Measurements from ENCODE around the gene UTS2R. TPM values are rescaled to one million over a fixed set of nuclear protein-coding genes. Genes with fewer than 3 reads are reported as not detected.
A peak's percentile ranks its signal among the peaks of the same experiment; 100 is the strongest.
"Not testable (repeated sequence)": the region's sequence is repeated elsewhere in the genome, so short reads cannot be mapped to it uniquely, and the experiment has no call there.

UTS2R gene
- total RNA-seq, 2 experiments from 2014 or later = not detected

- Mint-ChIP-seq H3K4me1 (ENCODE audit: low read depth) (peaks cover 27% of the 10 kb centered on the region), H3K27ac (no peak overlapping the region), H3K4me3 (no peak overlapping the region), H3K36me3 (ENCODE audit: low read depth) (peaks cover 23% of the 10 kb centered on the region), H3K9me3 (ENCODE audit: insufficient read depth) (no peaks in the 10 kb centered on the region), H3K27me3 (ENCODE audit: low read depth) (no peaks in the 10 kb centered on the region)
- ChIA-PET POLR2A (no interaction called here), CTCF (no interaction called here)
- no peak for DNase-seq
- ATAC-seq = no peak
Observed at GRCh38 chr17:82402865-82403264, 31.3 kb downstream of the UTS2R start.

- no peak overlapping the region for H3K27ac Mint-ChIP-seq
- DNase-seq = no peak
- ChIA-PET POLR2A (no interaction called here), CTCF (no interaction called here)
- no peaks in the 10 kb centered on the region for H3K9me3 Mint-ChIP-seq (ENCODE audit: insufficient read depth)
- no peak for ATAC-seq
- H3K27me3 Mint-ChIP-seq (ENCODE audit: low read depth) = no peaks in the 10 kb centered on the region
- peaks cover 23% of the 10 kb centered on the region for H3K36me3 Mint-ChIP-seq (ENCODE audit: low read depth)
- peaks cover 30% of the 10 kb centered on the region for H3K4me1 Mint-ChIP-seq (ENCODE audit: low read depth)
- no peak overlapping the region for H3K4me3 Mint-ChIP-seq
Observed at GRCh38 chr17:82403662-82404660, 32.4 kb downstream of the UTS2R start.

- no peak for ATAC-seq
- POLR2A ChIA-PET = no interaction called here
- H3K27me3 Mint-ChIP-seq (ENCODE audit: low read depth) = no peaks in the 10 kb centered on the region
Observed at GRCh38 chr17:82405051-82405450, 33.5 kb downstream of the UTS2R start.

GRCh38 chr17:82406131-82406671 lies 34.6 kb downstream of the UTS2R start:
- no peak for ATAC-seq
- Mint-ChIP-seq H3K4me3 (no peak overlapping the region), H3K9me3 (ENCODE audit: insufficient read depth) (no peaks in the 10 kb centered on the region), H3K36me3 (ENCODE audit: low read depth) (peaks cover 17% of the 10 kb centered on the region), H3K27ac (no peak overlapping the region), H3K27me3 (ENCODE audit: low read depth) (no peaks in the 10 kb centered on the region), H3K4me1 (ENCODE audit: low read depth) (peaks cover 18% of the 10 kb centered on the region)
- ChIA-PET POLR2A (no interaction called here), CTCF (interaction anchor here (1.3 kb wide), 1 partner anchor 53 kb away, joined by 3 read pairs; no protein-coding TSS in a partner anchor)
- no peak for DNase-seq

More at GRCh38 chr17:82405051-82405450, 33.5 kb downstream of the UTS2R start:
- H3K4me1 Mint-ChIP-seq (ENCODE audit: low read depth) = peaks cover 27% of the 10 kb centered on the region
- no peak for DNase-seq
- peaks cover 22% of the 10 kb centered on the region for H3K36me3 Mint-ChIP-seq (ENCODE audit: low read depth)
- H3K9me3 Mint-ChIP-seq (ENCODE audit: insufficient read depth) = no peaks in the 10 kb centered on the region
- CTCF ChIA-PET = no interaction called here
- H3K4me3 Mint-ChIP-seq = no peak overlapping the region
- H3K27ac Mint-ChIP-seq = no peak overlapping the region

GRCh38 chr17:82407255-82407654 lies 35.7 kb downstream of the UTS2R start:
- ATAC-seq (no peak), DNase-seq (no peak)
- Mint-ChIP-seq H3K4me1 (ENCODE audit: low read depth) (peaks cover 11% of the 10 kb centered on the region), H3K27ac (peak overlapping the region; percentile 52), H3K27me3 (ENCODE audit: low read depth) (no peaks in the 10 kb centered on the region), H3K4me3 (no peak overlapping the region), H3K9me3 (ENCODE audit: insufficient read depth) (no peaks in the 10 kb centered on the region), H3K36me3 (ENCODE audit: low read depth) (peaks cover 13% of the 10 kb centered on the region)
- CTCF ChIA-PET = interaction anchor here (1.3 kb wide), 1 partner anchor 369 kb away, joined by 3 read pairs; the partner anchor contains the start of gene DCXR
- POLR2A ChIA-PET = no interaction called here

- H3K9me3 Mint-ChIP-seq (ENCODE audit: insufficient read depth) = no peaks in the 10 kb centered on the region
- H3K4me3 Mint-ChIP-seq = no peak overlapping the region
- POLR2A ChIA-PET = no interaction called here
- CTCF ChIA-PET = no interaction called here
- H3K27ac Mint-ChIP-seq = no peak overlapping the region
- DNase-seq = no peak
- H3K27me3 Mint-ChIP-seq (ENCODE audit: low read depth) = no peaks in the 10 kb centered on the region
- no peak for ATAC-seq
- peaks cover 11% of the 10 kb centered on the region for H3K4me1 Mint-ChIP-seq (ENCODE audit: low read depth)
- peaks cover 12% of the 10 kb centered on the region for H3K36me3 Mint-ChIP-seq (ENCODE audit: low read depth)
Observed at GRCh38 chr17:82408288-82408937, 36.8 kb downstream of the UTS2R start.

- Mint-ChIP-seq H3K4me1 (ENCODE audit: low read depth) (peaks cover 11% of the 10 kb centered on the region), H3K27ac (no peak overlapping the region), H3K9me3 (ENCODE audit: insufficient read depth) (no peaks in the 10 kb centered on the region), H3K4me3 (no peak overlapping the region), H3K36me3 (ENCODE audit: low read depth) (peaks cover 9% of the 10 kb centered on the region), H3K27me3 (ENCODE audit: low read depth) (no peaks in the 10 kb centered on the region)
- DNase-seq (no peak), ATAC-seq (no peak)
- ChIA-PET CTCF (no interaction called here), POLR2A (no interaction called here)
Observed at GRCh38 chr17:82408938-82409318, 37.4 kb downstream of the UTS2R start.

- POLR2A ChIA-PET = no interaction called here
- Mint-ChIP-seq H3K27ac (no peak overlapping the region), H3K9me3 (ENCODE audit: insufficient read depth) (no peaks in the 10 kb centered on the region), H3K27me3 (ENCODE audit: low read depth) (no peaks in the 10 kb centered on the region), H3K36me3 (ENCODE audit: low read depth) (peaks cover 13% of the 10 kb centered on the region), H3K4me3 (no peak overlapping the region), H3K4me1 (ENCODE audit: low read depth) (peaks cover 19% of the 10 kb centered on the region)
- CTCF ChIA-PET = interaction anchor here (1.1 to 2.3 kb wide), 2 partner anchors 57 to 60 kb away, joined by 3 to 8 read pairs; no protein-coding TSS in a partner anchor
- DNase-seq (no peak), ATAC-seq (no peak)
Observed at GRCh38 chr17:82410014-82410716, 38.6 kb downstream of the UTS2R start.

- no peaks in the 10 kb centered on the region for H3K27me3 Mint-ChIP-seq (ENCODE audit: low read depth)
- H3K4me1 Mint-ChIP-seq (ENCODE audit: low read depth) = peaks cover 20% of the 10 kb centered on the region
- no peak overlapping the region for H3K27ac Mint-ChIP-seq
- no peaks in the 10 kb centered on the region for H3K9me3 Mint-ChIP-seq (ENCODE audit: insufficient read depth)
- DNase-seq (no peak), ATAC-seq (no peak)
- H3K4me3 Mint-ChIP-seq = no peak overlapping the region
- POLR2A ChIA-PET = no interaction called here
- peaks cover 11% of the 10 kb centered on the region for H3K36me3 Mint-ChIP-seq (ENCODE audit: low read depth)
- CTCF ChIA-PET = interaction anchor here (2.3 kb wide), 1 partner anchor 61 kb away, joined by 8 read pairs; no protein-coding TSS in a partner anchor
Observed at GRCh38 chr17:82411396-82412053, 40.0 kb downstream of the UTS2R start.

GRCh38 chr17:82412081-82412480 lies 40.5 kb downstream of the UTS2R start:
- H3K9me3 Mint-ChIP-seq (ENCODE audit: insufficient read depth); ATAC-seq; CTCF ChIA-PET; H3K27me3 Mint-ChIP-seq (ENCODE audit: low read depth); DNase-seq; POLR2A ChIA-PET; H3K4me3 Mint-ChIP-seq; H3K27ac Mint-ChIP-seq: not testable (repeated sequence)
- H3K4me1 Mint-ChIP-seq (ENCODE audit: low read depth) = peaks cover 20% of the 10 kb centered on the region
- H3K36me3 Mint-ChIP-seq (ENCODE audit: low read depth) = peaks cover 11% of the 10 kb centered on the region

Data from activated CD8-positive, alpha-beta T cell treated with anti-CD3 and anti-CD28 coated beads, Interleukin-2, amount 10 ng/mL, durations not matched to agents 7 days and 5 days (primary cell).